Measurements from ENCODE around the gene TOLLIP. TPM values are rescaled to one million over a fixed set of nuclear protein-coding genes. Genes with fewer than 3 reads are reported as not detected.
"Not testable (repeated sequence)": the region's sequence is repeated elsewhere in the genome, so short reads cannot be mapped to it uniquely, and the experiment has no call there.

Gene TOLLIP
- total RNA-seq, 1 experiment from 2014 or later: 29.5 TPM

DNA sequence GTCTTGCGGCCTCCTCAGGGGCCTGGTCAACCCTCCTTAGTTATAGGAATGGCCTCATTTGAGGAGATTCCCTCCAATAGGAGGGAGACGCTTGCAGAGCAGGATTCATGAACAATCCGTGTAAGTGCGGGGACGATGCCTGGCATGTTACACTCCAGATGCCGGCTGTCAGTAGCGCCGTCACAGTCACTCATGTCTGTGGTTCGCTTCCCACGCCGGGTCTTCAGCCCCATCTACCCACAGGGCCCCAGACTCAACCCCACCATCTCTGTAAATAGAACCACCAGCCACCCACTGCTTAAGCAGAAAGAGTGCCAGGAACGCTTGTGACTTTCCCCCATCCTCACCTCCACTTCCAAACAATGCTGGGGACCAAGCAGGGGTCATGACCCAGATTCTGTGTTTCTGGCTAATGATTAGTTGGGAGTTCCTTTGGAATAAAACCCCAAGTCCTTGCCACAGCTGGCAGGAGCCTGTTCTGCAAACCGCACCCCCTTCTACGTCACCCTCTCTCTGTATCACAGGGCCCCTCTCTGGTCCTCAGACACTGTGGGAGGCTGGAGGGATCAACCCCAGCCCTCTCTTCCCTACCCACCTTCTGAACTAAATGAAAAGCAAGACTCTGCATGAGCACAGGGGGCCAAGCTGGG is 38.8 kb upstream of the TOLLIP start:
- POLR2A ChIA-PET (ENCODE audit: unreplicated experiment): no interaction called here
- CTCF ChIA-PET: no interaction called here
- no TSS peak for BruUV-seq (replicated peaks)

DNA sequence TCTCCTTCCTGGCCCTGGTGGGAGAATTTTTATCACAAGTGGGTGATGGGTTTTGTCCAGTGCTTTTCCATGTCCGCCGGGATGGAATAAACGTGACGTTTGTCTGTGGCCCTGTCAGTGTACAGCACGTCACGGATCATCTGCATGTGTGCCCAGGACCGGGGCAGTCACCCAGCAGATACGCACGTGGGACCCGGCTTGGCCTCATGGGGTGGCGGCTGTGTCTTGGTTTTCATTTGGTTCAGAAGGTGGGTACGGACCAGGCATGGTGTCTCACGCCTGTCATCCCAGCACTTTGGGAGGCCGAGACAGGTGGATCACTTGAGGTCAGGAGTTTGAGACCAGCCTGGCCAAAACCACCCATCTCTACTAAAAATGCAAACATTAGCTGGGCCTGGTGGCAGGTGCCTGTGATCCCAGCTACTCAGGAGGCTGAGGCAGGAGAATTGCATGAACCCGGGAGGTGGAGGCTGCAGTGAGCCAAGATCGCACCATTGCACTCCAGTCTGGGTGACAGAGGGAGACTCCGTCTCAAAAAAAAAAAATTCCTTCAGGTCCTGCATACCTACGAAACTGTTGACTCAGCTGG is 38.1 kb upstream of the TOLLIP start:
- not testable (repeated sequence) for BruUV-seq (replicated peaks); H3K79me2 ChIP-seq (ENCODE audit: low read depth)

More for the DNA sequence above, 38.8 kb upstream of the TOLLIP start:
- Histone ChIP-seq H3K4me1 (replicated peaks; ENCODE audit: insufficient read depth) (no peaks in the 10 kb centered on the region), H2AFZ (no peak overlapping the region), H3K9me3 (ENCODE audit: insufficient read depth, low read depth) (no peaks in the 10 kb centered on the region), H3K27ac (no peak overlapping the region), H4K20me1 (ENCODE audit: insufficient read depth) (no peaks in the 10 kb centered on the region), H3F3A (ENCODE audit: insufficient read depth, low read depth) (no peaks in the 10 kb centered on the region), H3K27me3 (ENCODE audit: insufficient read depth, low read depth) (no peaks in the 10 kb centered on the region), H3K4me3 (no peak overlapping the region), H3K4me2 (no peak overlapping the region), H3K9me2 (ENCODE audit: insufficient read depth) (no peaks in the 10 kb centered on the region), H3K79me2 (ENCODE audit: low read depth) (no peaks in the 10 kb centered on the region), H3K36me3 (ENCODE audit: low read depth) (no peaks in the 10 kb centered on the region)
- TF ChIP-seq EZH2 (IDR thresholded peaks at IDR 0.05; ENCODE audit: low read depth): no peak
- TF ChIP-seq, protein P1, sequence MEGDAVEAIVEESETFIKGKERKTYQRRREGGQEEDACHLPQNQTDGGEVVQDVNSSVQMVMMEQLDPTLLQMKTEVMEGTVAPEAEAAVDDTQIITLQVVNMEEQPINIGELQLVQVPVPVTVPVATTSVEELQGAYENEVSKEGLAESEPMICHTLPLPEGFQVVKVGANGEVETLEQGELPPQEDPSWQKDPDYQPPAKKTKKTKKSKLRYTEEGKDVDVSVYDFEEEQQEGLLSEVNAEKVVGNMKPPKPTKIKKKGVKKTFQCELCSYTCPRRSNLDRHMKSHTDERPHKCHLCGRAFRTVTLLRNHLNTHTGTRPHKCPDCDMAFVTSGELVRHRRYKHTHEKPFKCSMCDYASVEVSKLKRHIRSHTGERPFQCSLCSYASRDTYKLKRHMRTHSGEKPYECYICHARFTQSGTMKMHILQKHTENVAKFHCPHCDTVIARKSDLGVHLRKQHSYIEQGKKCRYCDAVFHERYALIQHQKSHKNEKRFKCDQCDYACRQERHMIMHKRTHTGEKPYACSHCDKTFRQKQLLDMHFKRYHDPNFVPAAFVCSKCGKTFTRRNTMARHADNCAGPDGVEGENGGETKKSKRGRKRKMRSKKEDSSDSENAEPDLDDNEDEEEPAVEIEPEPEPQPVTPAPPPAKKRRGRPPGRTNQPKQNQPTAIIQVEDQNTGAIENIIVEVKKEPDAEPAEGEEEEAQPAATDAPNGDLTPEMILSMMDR (conservative IDR thresholded peaks at IDR 0.05): no peak
- intact Hi-C loops (cut with micrococcal nuclease; ENCODE audit: unreplicated experiment): no loop called here
- DNase-seq: no peak

DNA sequence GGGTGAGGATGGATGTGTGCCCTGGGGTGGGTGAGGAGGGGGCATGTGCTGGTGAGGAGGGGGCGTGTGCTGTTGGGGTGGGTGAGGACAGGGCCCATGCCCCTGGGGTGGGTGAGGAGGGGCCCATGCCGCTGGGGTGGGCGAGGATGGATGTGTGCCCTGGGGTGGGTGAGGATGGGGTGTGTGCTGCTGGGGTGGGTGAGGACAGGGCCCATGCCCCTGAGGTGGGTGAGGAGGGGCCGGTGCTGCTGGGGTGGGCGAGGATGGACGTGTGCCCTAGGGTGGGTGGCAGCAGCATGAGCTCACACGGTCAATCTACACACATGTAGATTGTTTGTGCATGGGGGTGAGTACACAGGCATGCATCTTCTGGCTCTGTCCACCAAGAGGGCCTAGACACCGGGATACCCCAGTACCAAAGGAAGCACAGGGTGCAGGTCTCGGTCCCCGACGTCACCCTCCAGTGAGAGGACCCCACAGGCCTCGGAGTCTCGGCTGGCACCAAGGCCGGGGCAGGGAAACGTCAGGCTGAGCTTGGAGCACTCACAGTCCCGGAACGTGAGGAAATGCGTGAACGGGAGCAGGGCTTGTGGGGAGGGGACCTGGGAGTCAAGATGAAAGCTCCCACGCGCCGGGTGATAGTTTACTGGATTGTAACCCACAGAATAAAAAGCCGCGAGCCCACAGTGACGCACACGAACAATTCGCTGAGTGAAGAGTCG is 37.4 kb upstream of the TOLLIP start:
- TF ChIP-seq, protein P1 (conservative IDR thresholded peaks at IDR 0.05): no peak
- TF ChIP-seq EZH2 (IDR thresholded peaks at IDR 0.05; ENCODE audit: low read depth): no peak
- POLR2A ChIA-PET (ENCODE audit: unreplicated experiment): no interaction called here
- Histone ChIP-seq H3K4me3 (no peak overlapping the region), H3K27me3 (ENCODE audit: insufficient read depth, low read depth) (no peaks in the 10 kb centered on the region), H4K20me1 (ENCODE audit: insufficient read depth) (no peaks in the 10 kb centered on the region), H2AFZ (no peak overlapping the region), H3F3A (ENCODE audit: insufficient read depth, low read depth) (no peaks in the 10 kb centered on the region), H3K36me3 (ENCODE audit: low read depth) (no peaks in the 10 kb centered on the region), H3K9me2 (ENCODE audit: insufficient read depth) (no peaks in the 10 kb centered on the region), H3K9me3 (ENCODE audit: insufficient read depth, low read depth) (no peaks in the 10 kb centered on the region), H3K79me2 (ENCODE audit: low read depth) (no peaks in the 10 kb centered on the region), H3K4me2 (no peak overlapping the region), H3K4me1 (replicated peaks; ENCODE audit: insufficient read depth) (no peaks in the 10 kb centered on the region), H3K27ac (no peak overlapping the region)
- intact Hi-C loops (cut with micrococcal nuclease; ENCODE audit: unreplicated experiment): no loop called here
- CTCF ChIA-PET: no interaction called here
- BruUV-seq (replicated peaks): no TSS peak
- DNase-seq: no peak

More for the DNA sequence above, 38.1 kb upstream of the TOLLIP start:
- H3K4me1 ChIP-seq (replicated peaks; ENCODE audit: insufficient read depth); H3K9me2 ChIP-seq (ENCODE audit: insufficient read depth); H3K27me3 ChIP-seq (ENCODE audit: insufficient read depth, low read depth); intact Hi-C loops (cut with micrococcal nuclease; ENCODE audit: unreplicated experiment); CTCF ChIA-PET; H3K27ac ChIP-seq; H3K4me3 ChIP-seq; H3K4me2 ChIP-seq; H4K20me1 ChIP-seq (ENCODE audit: insufficient read depth); H3K36me3 ChIP-seq (ENCODE audit: low read depth); DNase-seq; POLR2A ChIA-PET (ENCODE audit: unreplicated experiment); H3F3A ChIP-seq (ENCODE audit: insufficient read depth, low read depth); H2AFZ ChIP-seq; H3K9me3 ChIP-seq (ENCODE audit: insufficient read depth, low read depth): not testable (repeated sequence)
